Suprapubic skin (tissue), 3 donors: Measurements from ENCODE around the gene LIN7A.

Experiments
- EP300 ChIP-seq: sonication (generic); formaldehyde crosslinking; IDR thresholded peaks from one replicate; pipeline ENCODE4 v1.6.1; 2017; ENCODE audit warnings: antibody characterized with exemption
- TF ChIP-seq, protein P1 (sequence below), 2 donors: fragments of 200-600 bp in 1 of 2; fragments of 450-650 bp in 1 of 2; sonication (generic) in 1 of 2; IDR thresholded peaks; one replicate each; pipeline ENCODE4 v1.5.1; 2016 to 2019; ENCODE audit warnings: antibody characterized with exemption in 2 of 2, mild to moderate bottlenecking in 1 of 2, moderate library complexity in 1 of 2

DNA sequence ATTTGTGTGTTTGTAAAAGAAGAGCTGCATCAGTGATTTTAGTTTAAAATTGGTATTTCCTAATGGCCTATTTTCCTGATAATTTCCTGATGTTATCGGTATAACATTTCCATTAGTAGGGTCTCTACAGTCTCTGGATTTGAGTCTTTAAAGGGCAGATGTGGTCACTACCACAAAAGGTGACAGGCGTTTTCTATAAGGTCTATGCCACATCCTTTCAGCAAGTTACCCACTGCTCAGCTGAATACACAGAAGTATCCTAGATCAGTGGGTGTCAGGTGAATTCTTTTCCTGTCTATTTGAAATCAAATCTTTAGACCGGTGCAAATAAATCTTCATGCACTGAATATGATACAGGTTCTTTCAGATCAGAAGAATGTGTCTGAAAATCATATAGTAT is 90.2 kb downstream of the LIN7A start:
- TF ChIP-seq, protein P1, sequence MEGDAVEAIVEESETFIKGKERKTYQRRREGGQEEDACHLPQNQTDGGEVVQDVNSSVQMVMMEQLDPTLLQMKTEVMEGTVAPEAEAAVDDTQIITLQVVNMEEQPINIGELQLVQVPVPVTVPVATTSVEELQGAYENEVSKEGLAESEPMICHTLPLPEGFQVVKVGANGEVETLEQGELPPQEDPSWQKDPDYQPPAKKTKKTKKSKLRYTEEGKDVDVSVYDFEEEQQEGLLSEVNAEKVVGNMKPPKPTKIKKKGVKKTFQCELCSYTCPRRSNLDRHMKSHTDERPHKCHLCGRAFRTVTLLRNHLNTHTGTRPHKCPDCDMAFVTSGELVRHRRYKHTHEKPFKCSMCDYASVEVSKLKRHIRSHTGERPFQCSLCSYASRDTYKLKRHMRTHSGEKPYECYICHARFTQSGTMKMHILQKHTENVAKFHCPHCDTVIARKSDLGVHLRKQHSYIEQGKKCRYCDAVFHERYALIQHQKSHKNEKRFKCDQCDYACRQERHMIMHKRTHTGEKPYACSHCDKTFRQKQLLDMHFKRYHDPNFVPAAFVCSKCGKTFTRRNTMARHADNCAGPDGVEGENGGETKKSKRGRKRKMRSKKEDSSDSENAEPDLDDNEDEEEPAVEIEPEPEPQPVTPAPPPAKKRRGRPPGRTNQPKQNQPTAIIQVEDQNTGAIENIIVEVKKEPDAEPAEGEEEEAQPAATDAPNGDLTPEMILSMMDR (IDR thresholded peaks at IDR 0.05), result no peak
- TF ChIP-seq EP300, result no peak
